Measurements from ENCODE around the gene IRGC. TPM values are rescaled to one million over a fixed set of nuclear protein-coding genes. Genes with fewer than 3 reads are reported as not detected.
"Not testable (repeated sequence)": the region's sequence is repeated elsewhere in the genome, so short reads cannot be mapped to it uniquely, and the experiment has no call there.

Gene IRGC
- total RNA-seq, 1 experiment from 2014 or later = not detected

DNA sequence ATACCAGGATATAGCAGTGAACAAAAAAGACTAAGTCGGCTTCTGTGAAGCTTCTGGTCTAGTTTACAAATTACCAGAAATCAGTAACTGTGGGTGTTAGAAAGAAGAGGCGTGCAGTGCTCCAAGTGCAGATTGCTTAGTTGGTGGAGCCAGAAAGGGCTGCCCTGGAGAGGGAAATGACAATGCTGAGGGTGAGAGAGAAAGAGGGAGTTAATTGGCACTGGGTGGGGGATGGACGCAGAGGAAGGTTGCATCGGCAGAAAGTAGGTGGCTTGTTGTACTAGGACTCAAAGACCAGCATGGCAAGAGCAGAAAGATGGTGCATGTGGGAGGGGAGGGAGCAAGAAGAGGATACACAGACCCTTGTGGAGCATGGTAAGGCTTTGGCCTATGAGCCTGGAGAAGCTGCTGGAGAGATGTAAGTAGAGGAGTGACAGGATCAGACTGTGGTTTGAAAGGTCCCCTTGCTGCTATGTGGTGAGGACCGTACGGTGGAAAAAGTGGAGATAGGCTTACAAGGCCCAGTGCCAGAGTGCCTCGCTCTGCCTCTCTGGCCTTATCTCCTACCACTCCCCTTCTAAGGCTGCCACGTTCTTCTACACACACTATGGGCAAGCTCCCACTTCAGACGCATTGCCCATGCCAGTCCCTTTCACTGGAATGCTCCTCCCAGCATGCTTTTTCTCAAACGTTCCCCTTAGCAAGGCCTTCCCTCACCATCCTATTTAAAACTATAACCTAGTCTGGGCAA is 25.4 kb downstream of the IRGC start:
- in situ Hi-C loops (cut with HindIII; ENCODE audit: low pct_unique_long_range_greater_than_20kb, low sequenced_read_pairs) = no loop called here
- no peak for DNase-seq (ENCODE audit: low read depth, low spot score)

DNA sequence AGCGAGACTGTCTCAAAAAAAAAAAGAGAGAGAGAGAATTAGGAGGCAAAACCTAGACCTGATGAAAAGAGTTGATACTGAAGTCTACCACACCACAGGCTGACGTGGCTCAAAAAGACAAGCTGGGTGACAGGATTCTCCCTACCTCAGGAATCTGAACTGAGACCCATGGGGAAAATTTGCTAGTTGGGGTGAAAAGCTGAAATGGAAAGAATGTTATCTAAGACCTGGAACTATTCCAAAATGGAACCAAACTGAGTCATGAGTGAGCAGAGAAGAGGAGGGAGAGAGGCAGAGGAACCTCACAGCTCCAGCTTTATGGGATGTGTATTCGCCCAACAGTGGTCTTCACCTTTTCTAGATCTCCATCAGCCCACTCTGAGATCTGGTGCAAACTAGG is 27.2 kb downstream of the IRGC start:
- in situ Hi-C loops (cut with HindIII; ENCODE audit: low pct_unique_long_range_greater_than_20kb, low sequenced_read_pairs) = no loop called here
- no peak for DNase-seq (ENCODE audit: low read depth, low spot score)

DNA sequence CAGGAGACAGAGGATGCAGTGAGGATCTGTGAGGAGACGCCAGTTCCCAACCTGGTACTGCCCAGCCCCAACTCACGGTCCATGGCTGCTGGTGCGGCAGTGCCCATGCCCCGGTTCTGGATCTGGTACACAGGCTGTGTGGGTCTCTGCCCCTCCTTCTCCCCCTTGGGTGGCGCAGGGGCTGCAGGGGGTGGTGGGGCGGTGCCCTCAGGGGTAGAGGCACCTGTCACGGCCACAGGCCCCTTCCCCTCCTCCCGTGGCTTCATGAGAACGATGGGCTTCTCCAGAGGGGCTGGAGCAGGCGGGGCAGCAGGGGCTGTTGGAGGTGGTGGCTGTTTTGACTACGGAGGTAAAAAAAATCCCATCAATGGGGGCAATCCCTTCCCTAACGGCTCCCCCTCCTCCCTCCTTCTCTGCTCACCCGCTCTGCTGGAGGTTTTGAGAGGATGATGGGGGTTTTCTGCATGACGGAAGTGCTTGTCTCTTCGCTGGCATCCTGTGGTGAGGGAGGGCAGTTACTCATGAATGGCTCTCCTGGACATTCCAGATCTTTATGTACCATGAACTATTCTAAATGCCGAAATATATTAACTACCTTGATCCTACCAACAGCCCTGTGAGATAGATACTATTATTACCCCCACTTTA is 31.8 kb downstream of the IRGC start:
- in situ Hi-C loops (cut with HindIII; ENCODE audit: low pct_unique_long_range_greater_than_20kb, low sequenced_read_pairs) = no loop called here
- no peak for DNase-seq (ENCODE audit: low read depth, low spot score)

DNA sequence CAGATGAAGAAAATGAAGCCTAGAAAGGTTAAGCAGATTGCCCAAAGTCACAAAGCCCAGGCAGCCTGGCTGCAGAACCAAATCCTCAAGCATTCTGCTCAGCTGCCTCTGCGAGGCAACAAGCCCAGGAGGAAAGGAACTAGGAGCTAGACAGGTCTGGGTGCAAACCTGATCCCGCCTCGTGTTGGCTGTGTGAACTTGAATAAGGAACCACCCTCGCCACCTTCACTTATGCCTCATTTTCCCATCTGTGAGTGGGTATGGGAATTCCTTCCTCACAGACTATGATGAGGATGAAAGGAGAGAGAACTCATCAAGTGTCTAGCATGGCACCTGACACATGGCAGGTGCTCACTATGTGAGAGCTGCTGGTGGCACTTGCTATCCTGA is 32.3 kb downstream of the IRGC start:
- DNase-seq (ENCODE audit: low read depth, low spot score) = no peak
- in situ Hi-C loops (cut with HindIII; ENCODE audit: low pct_unique_long_range_greater_than_20kb, low sequenced_read_pairs) = no loop called here

DNA sequence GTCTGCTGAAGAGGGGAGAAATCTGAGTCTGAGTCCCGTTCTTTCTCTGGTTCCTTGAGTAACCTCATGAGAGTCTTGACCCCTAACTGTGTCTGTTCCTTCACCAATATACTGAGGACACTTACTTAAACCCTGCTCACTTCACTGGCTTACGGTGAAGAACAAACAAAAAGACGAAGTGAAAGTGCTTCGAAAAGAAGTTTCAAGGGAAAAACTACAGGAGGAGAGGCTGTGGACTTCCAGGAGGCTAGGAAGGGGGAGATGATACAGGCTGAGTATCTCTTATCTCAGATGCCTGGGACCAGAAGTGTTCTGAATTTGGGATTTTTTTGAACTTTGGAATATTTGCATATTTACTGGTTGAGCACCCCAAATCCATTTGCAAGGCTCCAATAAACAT is 32.8 kb downstream of the IRGC start:
- in situ Hi-C loops (cut with HindIII; ENCODE audit: low pct_unique_long_range_greater_than_20kb, low sequenced_read_pairs) = no loop called here
- no peak for DNase-seq (ENCODE audit: low read depth, low spot score)

DNA sequence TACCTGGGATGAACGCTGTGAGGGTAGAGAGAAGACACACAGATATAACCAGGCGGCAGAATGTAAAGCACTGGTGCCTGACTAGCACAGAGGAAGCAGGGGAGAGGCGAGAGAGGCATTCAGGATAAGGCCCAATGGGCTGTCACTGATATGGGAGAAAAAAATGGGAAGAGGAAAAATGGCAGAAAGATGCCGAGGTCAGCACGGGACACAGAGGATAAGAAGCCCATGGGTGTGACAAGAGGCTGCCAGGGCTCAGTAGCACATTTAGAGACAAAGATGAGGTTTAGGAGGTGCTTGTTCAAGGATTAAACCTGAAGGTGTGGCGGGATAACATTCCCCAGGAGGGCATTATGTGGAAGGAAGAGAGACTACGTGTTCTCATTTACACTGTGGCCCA is 33.3 kb downstream of the IRGC start:
- in situ Hi-C loops (cut with HindIII; ENCODE audit: low pct_unique_long_range_greater_than_20kb, low sequenced_read_pairs) = no loop called here

DNA sequence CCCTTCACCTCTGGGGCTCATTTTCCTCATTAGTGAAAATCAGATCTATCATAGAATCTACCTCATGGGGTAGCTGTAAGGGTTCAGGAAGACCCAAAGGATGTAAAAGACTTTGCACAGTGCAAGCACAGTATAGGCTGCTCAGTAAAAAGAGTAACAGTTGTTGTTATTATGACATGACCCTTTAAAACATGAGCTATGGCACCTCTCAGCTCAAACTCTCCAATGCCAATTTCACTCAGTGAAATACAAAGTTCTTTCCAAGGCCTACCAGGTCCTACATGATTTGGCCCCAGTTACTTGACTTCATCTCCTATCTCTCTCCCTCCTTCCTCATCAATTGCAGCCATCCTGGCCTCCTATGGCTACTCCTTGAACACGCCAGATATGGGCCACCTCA is 34.0 kb downstream of the IRGC start:
- no peak for DNase-seq (ENCODE audit: low read depth, low spot score)
- in situ Hi-C loops (cut with HindIII; ENCODE audit: low pct_unique_long_range_greater_than_20kb, low sequenced_read_pairs) = no loop called here

More for the DNA sequence above, 33.3 kb downstream of the IRGC start:
- DNase-seq (ENCODE audit: low read depth, low spot score) = no peak

DNA sequence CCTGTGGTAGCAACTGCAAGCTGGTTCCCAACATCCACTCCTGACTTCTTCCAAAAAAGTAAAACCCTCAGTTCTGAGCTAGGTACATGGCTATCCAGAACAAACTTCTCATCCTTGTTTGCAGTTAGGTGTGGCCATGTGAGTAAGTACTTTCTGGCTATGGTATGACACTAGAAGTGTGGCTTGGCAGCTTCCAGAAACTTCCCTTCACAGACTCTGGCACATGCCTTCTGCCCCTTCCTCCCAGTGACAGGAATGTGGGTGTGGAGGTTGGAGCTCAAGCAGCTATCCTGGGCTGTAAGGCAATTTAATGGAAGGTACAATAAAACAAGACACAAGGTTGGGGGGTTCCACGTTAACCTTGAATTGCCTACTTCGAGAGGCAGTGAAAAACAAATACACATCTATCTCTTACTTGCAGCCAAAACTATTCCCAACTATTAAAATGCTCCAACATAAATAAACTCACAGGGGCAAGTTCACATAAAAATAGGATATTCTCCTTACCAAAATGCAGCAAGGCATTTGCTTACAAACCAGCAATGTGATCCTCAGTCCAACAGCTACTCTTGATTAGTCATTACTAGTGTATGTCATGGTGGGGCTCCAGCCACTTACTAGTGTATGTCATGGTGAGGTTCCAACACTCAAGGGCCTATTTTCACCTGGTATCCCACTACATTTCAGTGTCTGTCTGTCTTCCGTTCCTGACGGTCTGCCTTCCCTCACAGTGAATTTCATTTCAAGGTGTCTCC is 35.8 kb downstream of the IRGC start:
- in situ Hi-C loops (cut with HindIII; ENCODE audit: low pct_unique_long_range_greater_than_20kb, low sequenced_read_pairs) = no loop called here
- DNase-seq (ENCODE audit: low read depth, low spot score) = no peak

DNA sequence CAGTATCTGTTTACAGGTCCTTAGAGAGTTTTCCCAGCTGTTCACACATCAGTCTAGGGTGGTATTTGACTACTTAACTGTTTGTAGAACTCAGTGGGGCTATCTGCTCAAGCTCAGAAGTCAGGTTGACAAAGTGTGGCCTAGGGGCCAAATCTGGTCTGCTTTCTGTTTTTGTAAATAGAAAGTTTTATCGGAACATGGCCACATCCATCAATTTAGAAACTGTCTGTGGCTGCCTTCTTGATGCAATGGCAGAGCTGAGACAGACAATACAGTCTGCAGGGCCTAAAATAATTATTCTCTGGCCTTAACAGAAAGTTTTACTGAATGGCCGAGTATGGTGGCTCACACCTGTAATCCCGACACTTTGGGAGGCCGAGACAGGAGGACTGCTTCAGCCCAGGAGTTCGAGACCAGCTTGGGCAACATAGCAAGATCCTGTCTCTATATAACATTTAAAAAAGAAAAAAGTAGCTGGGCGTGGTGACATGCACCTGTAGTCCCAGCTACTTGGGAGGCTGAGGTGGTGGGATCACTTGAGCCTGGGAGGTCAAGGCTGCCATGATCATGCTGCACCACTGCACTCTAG is 36.5 kb downstream of the IRGC start:
- in situ Hi-C loops (cut with HindIII; ENCODE audit: low pct_unique_long_range_greater_than_20kb, low sequenced_read_pairs) = no loop called here
- no peak for DNase-seq (ENCODE audit: low read depth, low spot score)

DNA sequence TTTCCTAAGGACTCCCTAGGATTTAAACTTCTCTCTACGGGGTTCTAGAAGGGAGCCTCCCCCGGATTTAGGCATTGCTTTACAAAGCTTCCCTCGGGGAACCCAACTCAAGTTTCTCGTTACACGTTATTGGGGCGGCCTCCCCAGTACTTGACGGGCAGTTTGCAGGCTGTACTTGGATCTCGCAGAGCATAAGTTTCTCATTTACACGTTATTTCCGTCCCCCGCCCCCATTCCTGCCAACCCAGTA is 38.3 kb downstream of the IRGC start:
- in situ Hi-C loops (cut with HindIII; ENCODE audit: low pct_unique_long_range_greater_than_20kb, low sequenced_read_pairs) = no loop called here
- DNase-seq (ENCODE audit: low read depth, low spot score) = no peak

DNA sequence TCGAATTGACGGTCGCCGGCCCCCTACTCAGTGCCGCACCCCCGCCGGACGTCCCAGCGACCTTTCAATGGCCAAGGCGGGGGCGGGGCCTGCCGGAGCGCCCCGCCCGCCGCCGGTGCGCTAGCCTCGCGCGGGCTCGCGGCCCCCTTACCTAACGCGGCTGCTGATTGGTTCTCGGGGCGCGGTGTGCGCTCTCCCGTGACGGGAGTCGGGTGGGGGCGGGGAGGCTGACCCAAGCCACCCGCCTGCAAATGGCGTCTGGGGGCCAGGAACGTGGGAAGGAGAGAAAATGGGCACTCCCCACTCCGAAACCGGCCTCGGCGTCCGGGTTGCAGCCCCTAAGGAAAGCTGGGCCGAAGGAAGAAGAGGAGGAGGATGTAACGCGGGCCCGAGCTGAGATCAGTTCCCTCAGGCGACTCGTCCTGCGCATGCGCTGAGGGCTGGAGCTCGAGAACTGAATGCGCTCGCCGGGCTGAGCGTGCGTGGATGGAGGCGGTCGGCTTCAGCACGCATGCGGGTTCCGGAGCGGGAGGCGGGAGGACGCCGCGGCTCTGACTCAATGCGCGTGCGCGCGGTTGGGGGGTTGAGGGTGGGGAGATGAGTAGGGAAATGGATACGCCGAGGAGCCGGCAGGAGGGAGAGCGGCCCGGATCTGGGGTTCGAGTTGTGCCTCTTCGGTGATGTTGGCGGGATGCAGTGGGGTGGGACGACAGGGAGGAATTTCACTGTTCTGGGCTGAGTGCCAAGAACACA is 38.8 kb downstream of the IRGC start, which contains the start of gene SMG9:
SMG9 (minus strand) TSS at position 460 of the 753 bp plus-strand sequence. CDS start 4,221 bp downstream, outside the sequence.
- DNase-seq (ENCODE audit: low read depth, low spot score) = peak; percentile 95
- in situ Hi-C loops (cut with HindIII; ENCODE audit: low pct_unique_long_range_greater_than_20kb, low sequenced_read_pairs) = no loop called here

DNA sequence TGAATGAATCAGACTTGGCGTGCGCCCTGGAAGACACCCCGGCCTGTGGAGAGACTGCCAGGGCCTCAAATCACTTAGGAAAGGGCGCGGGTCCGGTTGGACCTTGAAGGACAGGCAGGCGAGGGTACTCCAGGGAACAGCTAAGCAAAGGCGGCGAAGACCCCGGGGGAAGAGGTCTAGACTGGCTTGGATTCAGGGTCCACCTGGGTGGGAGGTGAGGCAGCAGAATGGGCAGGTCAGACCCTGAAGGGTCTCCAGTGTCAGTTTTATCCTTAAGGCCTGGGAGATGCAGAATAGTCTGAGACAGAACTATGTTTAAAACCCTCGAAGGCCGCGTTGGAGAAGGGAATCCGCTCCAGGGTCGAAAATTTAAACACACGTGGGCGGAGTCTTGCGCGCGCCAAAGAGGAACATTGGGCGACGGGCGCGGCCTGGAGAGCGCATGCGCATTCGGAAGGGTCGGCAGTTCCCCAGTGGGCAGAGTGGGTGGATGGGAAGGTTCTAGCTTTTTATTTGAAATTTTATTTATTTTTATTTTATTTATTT is 39.5 kb downstream of the IRGC start:
- in situ Hi-C loops (cut with HindIII; ENCODE audit: low pct_unique_long_range_greater_than_20kb, low sequenced_read_pairs) = no loop called here
- DNase-seq (ENCODE audit: low read depth, low spot score) = peak; percentile 81

DNA sequence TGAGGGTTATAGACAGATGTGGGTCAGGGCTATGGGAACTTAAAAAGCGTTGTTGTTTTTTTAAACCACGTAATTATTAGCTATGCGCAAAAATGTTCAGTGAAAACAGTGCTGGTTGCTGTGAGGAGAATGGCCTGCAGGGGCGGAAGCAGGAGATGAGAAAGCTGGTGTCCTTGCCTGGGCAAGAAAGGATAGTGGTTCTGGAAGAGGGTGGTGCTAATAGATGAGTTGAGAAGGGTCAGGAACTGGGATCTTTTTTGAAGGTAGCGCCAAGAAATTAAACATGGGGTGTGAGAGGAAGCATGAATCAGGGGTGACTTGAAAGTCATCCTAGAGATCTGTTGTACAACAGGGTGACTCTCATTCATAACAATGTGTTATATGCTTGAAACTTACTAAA is 43.6 kb downstream of the IRGC start:
- peak; percentile 88 for DNase-seq (ENCODE audit: low read depth, low spot score)
- in situ Hi-C loops (cut with HindIII; ENCODE audit: low pct_unique_long_range_greater_than_20kb, low sequenced_read_pairs) = no loop called here

DNA sequence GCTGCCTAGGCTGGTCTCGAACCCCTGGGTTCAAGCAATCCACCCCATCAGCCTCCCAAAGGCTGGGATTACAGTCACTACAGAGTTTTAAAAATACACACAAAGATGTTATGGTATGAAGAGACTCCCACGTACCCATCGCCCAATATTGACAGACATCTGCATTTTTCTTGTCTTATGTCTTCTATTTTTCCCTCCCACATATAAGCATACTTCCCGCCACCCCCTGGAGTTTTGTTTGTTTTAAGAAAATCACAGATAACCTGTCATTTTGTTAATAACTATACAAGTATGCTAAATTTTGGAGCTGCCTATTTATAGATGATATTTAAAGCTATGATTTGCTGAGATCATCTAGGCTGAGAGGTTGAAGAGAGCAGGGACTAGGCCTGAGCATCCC is 45.1 kb downstream of the IRGC start:
- in situ Hi-C loops (cut with HindIII; ENCODE audit: low pct_unique_long_range_greater_than_20kb, low sequenced_read_pairs) = no loop called here
- DNase-seq (ENCODE audit: low read depth, low spot score) = no peak

DNA sequence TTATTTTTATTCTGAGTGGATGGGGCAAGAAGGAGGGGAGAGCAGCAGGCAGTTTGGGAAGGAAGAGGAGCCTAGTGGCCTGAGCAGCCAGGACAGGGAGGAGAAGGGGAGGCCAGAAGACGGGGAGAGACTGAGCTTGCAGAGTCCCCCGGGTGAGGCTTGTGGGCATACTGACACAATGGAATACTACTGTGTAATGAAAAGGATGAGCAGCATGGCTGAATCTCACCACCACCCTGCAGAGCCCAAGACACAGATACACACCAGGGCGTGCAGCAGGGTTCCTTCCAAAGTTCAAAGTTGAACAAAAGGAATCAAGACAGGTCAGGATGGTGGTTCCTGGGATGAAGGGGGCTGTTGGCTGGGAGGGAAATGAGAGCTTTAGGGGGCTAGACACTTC is 46.9 kb downstream of the IRGC start:
- no peak for DNase-seq (ENCODE audit: low read depth, low spot score)
- in situ Hi-C loops (cut with HindIII; ENCODE audit: low pct_unique_long_range_greater_than_20kb, low sequenced_read_pairs) = no loop called here

DNA sequence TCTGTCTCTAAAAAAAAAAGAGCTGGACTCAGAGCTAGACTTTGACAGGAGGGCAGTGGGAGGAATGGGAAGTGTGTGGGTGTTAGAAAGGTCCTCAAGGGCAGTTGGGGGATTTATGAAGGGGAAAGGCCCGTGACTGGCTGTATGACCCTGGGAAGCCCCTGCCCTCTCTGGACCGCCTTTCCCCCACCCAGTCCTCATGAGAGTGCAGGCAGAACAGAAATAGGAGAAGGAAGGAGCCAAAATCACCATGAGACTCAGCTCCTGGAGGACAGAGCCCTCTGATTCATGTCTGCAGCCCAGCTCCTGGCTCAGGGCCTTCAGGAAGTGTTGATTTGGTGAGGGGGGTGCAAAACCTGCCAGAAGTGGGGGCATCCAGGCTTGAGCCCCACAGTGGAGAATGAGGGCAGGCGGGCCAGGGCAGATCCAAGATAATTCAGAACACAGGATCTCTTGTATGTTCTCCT is 47.6 kb downstream of the IRGC start:
- no peak for DNase-seq (ENCODE audit: low read depth, low spot score)
- in situ Hi-C loops (cut with HindIII; ENCODE audit: low pct_unique_long_range_greater_than_20kb, low sequenced_read_pairs) = no loop called here

DNA sequence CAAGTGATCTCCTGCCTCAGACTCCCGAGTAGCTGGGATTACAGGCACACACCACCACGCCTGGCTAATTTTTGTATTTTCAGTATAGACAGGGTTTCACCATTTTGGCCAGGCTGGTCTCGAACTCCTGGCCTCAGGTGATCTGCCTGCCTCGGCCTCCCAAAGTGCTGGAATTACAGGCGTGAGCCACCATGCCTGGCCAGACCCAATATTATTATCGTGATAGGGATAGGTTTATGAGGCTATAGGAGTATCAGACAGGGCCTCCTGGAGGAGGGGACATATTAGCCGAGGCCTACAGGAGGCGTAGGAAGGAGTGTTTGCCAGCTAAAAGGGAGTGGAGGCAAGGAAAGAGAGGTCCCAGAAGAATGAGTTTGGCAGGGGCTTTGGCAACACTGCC is 48.8 kb downstream of the IRGC start:
- in situ Hi-C loops (cut with HindIII; ENCODE audit: low pct_unique_long_range_greater_than_20kb, low sequenced_read_pairs); DNase-seq (ENCODE audit: low read depth, low spot score): not testable (repeated sequence)

All from SK-MEL-5 (cell line).